ENCODE measurements around the gene TEK. TPM values are rescaled to one million over a fixed set of nuclear protein-coding genes. Genes with fewer than 3 reads are reported as not detected.

TEK gene
- total RNA-seq, 1 experiment from 2014 or later: not detected

DNA sequence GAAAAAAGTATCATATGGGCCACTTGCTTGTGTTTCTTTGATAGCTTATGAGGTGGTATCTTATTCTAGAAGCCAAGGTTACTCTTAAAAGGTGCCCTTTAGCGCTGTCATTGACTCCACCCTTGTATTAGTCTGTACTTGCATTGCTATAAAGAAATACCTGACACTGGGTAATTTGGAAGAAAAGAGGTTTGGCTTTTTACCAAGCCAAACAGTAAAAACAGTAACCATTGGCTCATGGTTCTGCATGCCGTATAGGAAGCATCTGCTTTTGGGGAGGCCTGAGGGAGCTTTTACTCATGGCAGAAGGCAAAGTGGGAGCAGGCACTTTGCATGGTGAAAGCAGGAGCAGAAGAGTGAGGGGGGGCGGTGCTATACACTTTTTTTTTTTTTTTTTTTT, 87.4 kb downstream of the TEK start:
- BruUV-seq (replicated peaks): no TSS peak
- POLR2A ChIA-PET (ENCODE audit: unreplicated experiment): no interaction called here
- H4K20me1 ChIP-seq (ENCODE audit: insufficient read depth): no peaks in the 10 kb centered on the region
- no peak for DNase-seq
- no peaks in the 10 kb centered on the region for H3K9me3 ChIP-seq (ENCODE audit: insufficient read depth, low read depth)
- H3K79me2 ChIP-seq (ENCODE audit: low read depth): no peaks in the 10 kb centered on the region
- H3K4me1 ChIP-seq (replicated peaks; ENCODE audit: insufficient read depth): no peaks in the 10 kb centered on the region
- no peak overlapping the region for H3K4me3 ChIP-seq
- no peaks in the 10 kb centered on the region for H3K36me3 ChIP-seq (ENCODE audit: low read depth)
- H3K4me2 ChIP-seq: no peak overlapping the region
- no peaks in the 10 kb centered on the region for H3K9me2 ChIP-seq (ENCODE audit: insufficient read depth)
- no peak overlapping the region for H3K27ac ChIP-seq
- TF ChIP-seq EZH2 (IDR thresholded peaks at IDR 0.05; ENCODE audit: low read depth): no peak
- TF ChIP-seq, protein P1, sequence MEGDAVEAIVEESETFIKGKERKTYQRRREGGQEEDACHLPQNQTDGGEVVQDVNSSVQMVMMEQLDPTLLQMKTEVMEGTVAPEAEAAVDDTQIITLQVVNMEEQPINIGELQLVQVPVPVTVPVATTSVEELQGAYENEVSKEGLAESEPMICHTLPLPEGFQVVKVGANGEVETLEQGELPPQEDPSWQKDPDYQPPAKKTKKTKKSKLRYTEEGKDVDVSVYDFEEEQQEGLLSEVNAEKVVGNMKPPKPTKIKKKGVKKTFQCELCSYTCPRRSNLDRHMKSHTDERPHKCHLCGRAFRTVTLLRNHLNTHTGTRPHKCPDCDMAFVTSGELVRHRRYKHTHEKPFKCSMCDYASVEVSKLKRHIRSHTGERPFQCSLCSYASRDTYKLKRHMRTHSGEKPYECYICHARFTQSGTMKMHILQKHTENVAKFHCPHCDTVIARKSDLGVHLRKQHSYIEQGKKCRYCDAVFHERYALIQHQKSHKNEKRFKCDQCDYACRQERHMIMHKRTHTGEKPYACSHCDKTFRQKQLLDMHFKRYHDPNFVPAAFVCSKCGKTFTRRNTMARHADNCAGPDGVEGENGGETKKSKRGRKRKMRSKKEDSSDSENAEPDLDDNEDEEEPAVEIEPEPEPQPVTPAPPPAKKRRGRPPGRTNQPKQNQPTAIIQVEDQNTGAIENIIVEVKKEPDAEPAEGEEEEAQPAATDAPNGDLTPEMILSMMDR (conservative IDR thresholded peaks at IDR 0.05): no peak
- H3K27me3 ChIP-seq (ENCODE audit: insufficient read depth, low read depth): no peaks in the 10 kb centered on the region
- CTCF ChIA-PET: no interaction called here
- no peaks in the 10 kb centered on the region for H3F3A ChIP-seq (ENCODE audit: insufficient read depth, low read depth)
- H2AFZ ChIP-seq: no peak overlapping the region
- intact Hi-C loops (cut with micrococcal nuclease; ENCODE audit: unreplicated experiment): no loop called here

DNA sequence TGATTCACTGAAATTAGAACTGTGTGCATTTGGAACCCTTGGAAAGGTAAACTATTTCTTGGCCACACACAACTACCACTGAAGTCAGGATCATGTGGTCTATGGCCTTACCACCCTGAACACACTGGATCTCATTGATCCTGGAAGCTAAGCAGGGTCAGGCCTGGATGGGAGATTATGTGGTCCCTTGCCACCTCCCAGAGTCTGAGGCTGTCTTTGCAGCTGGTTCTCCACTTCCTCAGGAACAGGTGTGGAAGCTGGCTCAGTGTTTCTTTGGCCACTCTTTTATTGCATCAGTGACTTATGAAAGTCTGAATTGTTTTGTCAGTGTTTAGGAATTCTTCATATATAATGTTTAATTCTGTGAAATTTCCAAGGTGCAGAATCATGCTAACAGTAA, 89.2 kb downstream of the TEK start:
- intact Hi-C loops (cut with micrococcal nuclease; ENCODE audit: unreplicated experiment): no loop called here
- no peak for DNase-seq
- no peak overlapping the region for H3K27ac ChIP-seq
- BruUV-seq (replicated peaks): no TSS peak
- H3K9me2 ChIP-seq (ENCODE audit: insufficient read depth): no peaks in the 10 kb centered on the region
- no peak overlapping the region for H2AFZ ChIP-seq
- H3F3A ChIP-seq (ENCODE audit: insufficient read depth, low read depth): no peaks in the 10 kb centered on the region
- no peaks in the 10 kb centered on the region for H3K4me1 ChIP-seq (replicated peaks; ENCODE audit: insufficient read depth)
- POLR2A ChIA-PET (ENCODE audit: unreplicated experiment): no interaction called here
- H3K79me2 ChIP-seq (ENCODE audit: low read depth): no peaks in the 10 kb centered on the region
- H3K4me2 ChIP-seq: no peak overlapping the region
- H3K36me3 ChIP-seq (ENCODE audit: low read depth): no peaks in the 10 kb centered on the region
- H3K4me3 ChIP-seq: no peak overlapping the region
- TF ChIP-seq EZH2 (IDR thresholded peaks at IDR 0.05; ENCODE audit: low read depth): no peak
- TF ChIP-seq, protein P1 (conservative IDR thresholded peaks at IDR 0.05): no peak
- no peaks in the 10 kb centered on the region for H3K9me3 ChIP-seq (ENCODE audit: insufficient read depth, low read depth)
- CTCF ChIA-PET: no interaction called here
- H3K27me3 ChIP-seq (ENCODE audit: insufficient read depth, low read depth): no peaks in the 10 kb centered on the region
- H4K20me1 ChIP-seq (ENCODE audit: insufficient read depth): no peaks in the 10 kb centered on the region

DNA sequence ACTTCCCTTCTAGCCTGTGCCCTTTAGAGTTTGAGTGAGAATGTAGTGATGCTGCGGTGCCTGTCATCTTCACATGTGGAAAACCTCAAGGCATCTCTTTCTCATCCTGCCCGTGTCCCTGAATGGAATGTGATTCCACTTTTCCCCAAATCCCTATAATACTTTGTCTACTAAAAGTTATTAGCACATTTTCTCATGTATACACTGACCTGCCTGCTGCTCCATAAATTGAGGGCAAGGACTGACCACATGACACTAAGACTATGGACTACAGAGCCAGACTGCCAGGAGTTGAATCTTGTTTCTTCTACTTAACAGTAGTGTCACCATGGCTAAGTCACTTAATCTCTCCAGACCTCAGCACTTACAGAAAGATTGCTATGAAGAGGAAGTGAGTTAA, 93.0 kb downstream of the TEK start:
- CTCF ChIA-PET: no interaction called here

More for the DNA sequence above, 93.0 kb downstream of the TEK start:
- no peak for TF ChIP-seq EZH2 (IDR thresholded peaks at IDR 0.05; ENCODE audit: low read depth)
- TF ChIP-seq, protein P1 (conservative IDR thresholded peaks at IDR 0.05): no peak
- H3K9me3 ChIP-seq (ENCODE audit: insufficient read depth, low read depth): no peaks in the 10 kb centered on the region
- intact Hi-C loops (cut with micrococcal nuclease; ENCODE audit: unreplicated experiment): no loop called here
- H3K9me2 ChIP-seq (ENCODE audit: insufficient read depth): no peaks in the 10 kb centered on the region
- H3F3A ChIP-seq (ENCODE audit: insufficient read depth, low read depth): no peaks in the 10 kb centered on the region
- H3K36me3 ChIP-seq (ENCODE audit: low read depth): no peaks in the 10 kb centered on the region
- no peaks in the 10 kb centered on the region for H3K27me3 ChIP-seq (ENCODE audit: insufficient read depth, low read depth)
- DNase-seq: no peak
- BruUV-seq (replicated peaks): no TSS peak
- no peaks in the 10 kb centered on the region for H3K79me2 ChIP-seq (ENCODE audit: low read depth)
- no peaks in the 10 kb centered on the region for H3K4me1 ChIP-seq (replicated peaks; ENCODE audit: insufficient read depth)
- no peaks in the 10 kb centered on the region for H4K20me1 ChIP-seq (ENCODE audit: insufficient read depth)
- H3K4me3 ChIP-seq: no peak overlapping the region
- H3K27ac ChIP-seq: no peak overlapping the region
- POLR2A ChIA-PET (ENCODE audit: unreplicated experiment): no interaction called here
- no peak overlapping the region for H3K4me2 ChIP-seq
- no peak overlapping the region for H2AFZ ChIP-seq

Measured in PC-9 (cell line).